Measurements from ENCODE around the gene PPARA. TPM values are rescaled to one million over a fixed set of nuclear protein-coding genes. Genes with fewer than 3 reads are reported as not detected.

PPARA gene
- total RNA-seq, 4 donors from 2014 or later = 18.7 to 53.8 (median 32.0) TPM

DNA sequence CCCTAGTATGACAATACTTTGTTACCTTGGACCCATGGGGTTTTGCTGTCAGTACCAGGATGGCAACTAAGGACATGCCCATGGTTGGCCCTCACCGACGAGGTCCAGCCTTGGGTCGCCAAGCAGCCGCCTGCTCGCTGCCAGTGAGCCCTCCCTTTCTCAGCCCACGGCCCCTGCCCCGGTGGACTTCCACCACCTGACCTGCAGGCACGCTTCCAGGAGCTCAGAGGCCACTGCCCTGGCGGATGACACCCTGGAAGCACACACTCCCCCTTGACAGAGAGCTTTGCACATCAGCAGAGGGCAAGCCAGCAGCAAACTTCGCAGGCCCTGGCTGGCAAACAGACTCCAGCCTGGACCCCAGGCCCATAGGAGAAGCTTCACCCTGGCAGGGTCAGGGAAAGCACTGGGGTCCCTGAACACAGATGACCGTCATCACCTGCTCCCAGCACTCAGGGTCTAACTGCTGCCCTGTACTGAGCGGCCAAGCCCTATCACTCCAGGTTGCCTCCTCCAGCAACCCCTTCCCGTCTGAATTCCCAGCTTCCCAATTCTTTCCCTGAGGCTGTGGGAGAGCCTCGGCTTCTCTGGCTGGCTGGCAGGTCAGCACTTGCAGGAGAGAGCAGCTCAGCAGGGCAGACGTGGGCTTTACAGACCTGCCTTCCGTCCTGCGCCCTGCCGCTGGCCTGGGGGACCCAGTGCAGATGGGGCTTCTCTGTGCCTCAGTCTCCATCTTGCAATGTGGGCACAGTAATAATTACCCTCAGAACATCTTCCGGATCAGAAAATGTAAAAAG is 2.7 kb upstream of the PPARA start:
- no peak for DNase-seq (ENCODE audit: low spot score in 2 of 2)
- TF ChIP-seq, protein P1, sequence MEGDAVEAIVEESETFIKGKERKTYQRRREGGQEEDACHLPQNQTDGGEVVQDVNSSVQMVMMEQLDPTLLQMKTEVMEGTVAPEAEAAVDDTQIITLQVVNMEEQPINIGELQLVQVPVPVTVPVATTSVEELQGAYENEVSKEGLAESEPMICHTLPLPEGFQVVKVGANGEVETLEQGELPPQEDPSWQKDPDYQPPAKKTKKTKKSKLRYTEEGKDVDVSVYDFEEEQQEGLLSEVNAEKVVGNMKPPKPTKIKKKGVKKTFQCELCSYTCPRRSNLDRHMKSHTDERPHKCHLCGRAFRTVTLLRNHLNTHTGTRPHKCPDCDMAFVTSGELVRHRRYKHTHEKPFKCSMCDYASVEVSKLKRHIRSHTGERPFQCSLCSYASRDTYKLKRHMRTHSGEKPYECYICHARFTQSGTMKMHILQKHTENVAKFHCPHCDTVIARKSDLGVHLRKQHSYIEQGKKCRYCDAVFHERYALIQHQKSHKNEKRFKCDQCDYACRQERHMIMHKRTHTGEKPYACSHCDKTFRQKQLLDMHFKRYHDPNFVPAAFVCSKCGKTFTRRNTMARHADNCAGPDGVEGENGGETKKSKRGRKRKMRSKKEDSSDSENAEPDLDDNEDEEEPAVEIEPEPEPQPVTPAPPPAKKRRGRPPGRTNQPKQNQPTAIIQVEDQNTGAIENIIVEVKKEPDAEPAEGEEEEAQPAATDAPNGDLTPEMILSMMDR (IDR thresholded peaks at IDR 0.05) = no peak
- TF ChIP-seq POLR2A (IDR thresholded peaks at IDR 0.05) (no peak), EP300 (IDR thresholded peaks at IDR 0.05) (no peak), POLR2AphosphoS5 (IDR thresholded peaks at IDR 0.05) (no peak)
- H3K27ac ChIP-seq = peak overlapping the region; percentile 89
- H3K9me3 ChIP-seq = no peaks in the 10 kb centered on the region
- no peak overlapping the region for H3K4me3 ChIP-seq
- H3K4me1 ChIP-seq = peaks cover 54% of the 10 kb centered on the region
- H3K36me3 ChIP-seq = no peaks in the 10 kb centered on the region
- 44% methylated on average over 12 of the region's 19 CpGs for WGBS
- H3K27me3 ChIP-seq = no peaks in the 10 kb centered on the region

DNA sequence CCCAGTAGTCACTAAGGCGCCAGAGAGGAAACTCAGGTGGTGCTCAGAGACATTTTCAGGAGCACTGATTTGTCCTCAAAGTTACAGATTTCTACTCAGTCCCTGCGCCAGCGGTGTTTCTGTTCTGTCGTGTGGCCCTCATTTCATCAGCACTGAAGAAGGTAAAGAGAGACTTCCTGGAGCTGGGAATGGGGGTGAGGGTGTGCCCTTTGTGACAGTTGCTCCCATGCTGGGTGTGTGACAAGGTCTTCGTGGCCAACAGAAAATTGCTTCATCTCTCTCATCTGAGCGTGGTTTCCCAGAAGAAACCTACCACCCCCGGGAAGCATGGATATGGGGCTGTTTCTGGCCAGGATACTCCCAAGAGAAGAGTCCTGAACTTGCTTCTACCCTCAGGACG is 2.0 kb upstream of the PPARA start:
- H3K27ac ChIP-seq = peak overlapping the region; percentile 89
- peaks cover 51% of the 10 kb centered on the region for H3K4me1 ChIP-seq
- no peaks in the 10 kb centered on the region for H3K9me3 ChIP-seq
- TF ChIP-seq POLR2A (IDR thresholded peaks at IDR 0.05) = no peak
- TF ChIP-seq EP300 (IDR thresholded peaks at IDR 0.05) = no peak
- TF ChIP-seq POLR2AphosphoS5 (IDR thresholded peaks at IDR 0.05) = no peak
- TF ChIP-seq, protein P1 (IDR thresholded peaks at IDR 0.05) = no peak
- WGBS = 46% methylated on average over 8 of the region's 8 CpGs
- H3K4me3 ChIP-seq = no peak overlapping the region
- H3K36me3 ChIP-seq = peaks cover 3% of the 10 kb centered on the region
- no peak for DNase-seq (ENCODE audit: low spot score in 2 of 2)
- no peaks in the 10 kb centered on the region for H3K27me3 ChIP-seq

DNA sequence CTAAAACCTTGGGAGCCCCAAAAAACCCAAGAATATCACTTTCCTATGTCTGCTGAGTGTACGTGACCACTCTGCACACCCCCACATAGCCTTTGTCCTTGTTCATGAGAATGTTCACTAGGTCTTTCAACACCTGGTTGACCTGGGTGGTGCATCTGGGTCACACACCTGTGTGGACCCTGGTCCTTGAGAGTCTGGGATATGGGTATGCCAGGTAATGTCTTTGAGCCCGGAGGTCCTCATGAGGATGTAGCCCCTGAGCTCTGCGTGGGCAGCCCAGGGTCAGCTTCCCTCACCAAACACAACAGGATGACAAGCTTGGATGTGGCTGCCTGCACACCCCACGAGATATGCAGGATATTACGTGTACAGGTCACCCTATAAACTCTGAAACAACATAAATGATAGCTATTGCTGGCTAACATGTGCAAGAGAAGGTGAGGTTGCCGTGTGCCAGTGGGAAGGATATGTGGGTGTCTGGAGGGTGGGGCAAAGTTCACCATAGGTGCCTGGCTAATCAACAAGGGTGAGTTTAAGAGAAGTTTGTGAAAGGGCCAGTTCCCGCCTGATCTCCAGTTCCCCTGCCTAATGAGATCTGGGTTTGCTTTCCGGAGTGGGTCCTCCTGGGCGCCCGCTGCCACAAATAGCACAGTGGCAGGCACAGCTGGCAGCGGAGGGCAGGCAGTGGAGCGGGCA is 1.4 kb upstream of the PPARA start:
- H3K9me3 ChIP-seq = no peaks in the 10 kb centered on the region
- H3K36me3 ChIP-seq = peaks cover 6% of the 10 kb centered on the region
- DNase-seq (ENCODE audit: low spot score in 2 of 2) = no peak
- peaks cover 48% of the 10 kb centered on the region for H3K4me1 ChIP-seq
- H3K27ac ChIP-seq = peak overlapping the region; percentile 89
- H3K27me3 ChIP-seq = no peaks in the 10 kb centered on the region
- WGBS = 26% methylated on average over 12 of the region's 12 CpGs
- TF ChIP-seq POLR2AphosphoS5 (IDR thresholded peaks at IDR 0.05) = no peak
- TF ChIP-seq, protein P1 (IDR thresholded peaks at IDR 0.05) = no peak
- no peak for TF ChIP-seq EP300 (IDR thresholded peaks at IDR 0.05)
- no peak for TF ChIP-seq POLR2A (IDR thresholded peaks at IDR 0.05)
- H3K4me3 ChIP-seq = peak overlapping the region; percentile 78

DNA sequence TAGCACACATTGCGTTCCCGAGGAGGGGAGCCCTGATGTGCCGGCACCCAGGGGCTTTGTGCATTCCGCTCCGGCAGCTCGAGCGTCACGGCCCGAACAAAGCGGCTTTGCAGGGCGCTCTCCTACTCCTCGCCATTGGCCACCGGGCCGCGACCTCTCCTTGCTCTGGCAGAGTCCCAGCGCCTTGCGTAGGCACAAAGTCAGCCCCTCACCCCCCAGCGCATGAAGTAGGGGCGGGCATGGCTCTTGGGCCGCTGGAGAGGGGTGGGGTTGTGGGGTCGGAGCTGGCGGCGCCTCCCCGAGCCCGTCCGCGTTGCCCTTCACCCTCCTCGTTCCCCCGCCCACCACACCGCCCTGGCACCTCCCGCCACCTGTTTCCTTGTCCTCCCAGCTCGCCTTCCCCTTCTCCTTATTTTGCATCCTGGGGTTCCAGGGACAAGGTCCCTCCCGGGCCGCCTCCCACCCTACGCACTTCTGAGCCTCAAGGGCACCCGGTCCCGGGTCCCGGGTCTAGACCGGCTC is 753 bp upstream of the PPARA start:
- Histone ChIP-seq H3K4me1 (peaks cover 48% of the 10 kb centered on the region), H3K4me3 (peak overlapping the region; percentile 78), H3K27ac (peak overlapping the region; percentile 89), H3K36me3 (peaks cover 6% of the 10 kb centered on the region), H3K27me3 (no peaks in the 10 kb centered on the region), H3K9me3 (no peaks in the 10 kb centered on the region)
- peak in 1 of 2 donors; percentile 84 for DNase-seq (ENCODE audit: low spot score in 2 of 2)
- TF ChIP-seq EP300 (IDR thresholded peaks at IDR 0.05) (no peak), POLR2A (IDR thresholded peaks at IDR 0.05) (no peak), POLR2AphosphoS5 (IDR thresholded peaks at IDR 0.05) (no peak)
- TF ChIP-seq, protein P1 (IDR thresholded peaks at IDR 0.05) = no peak
- WGBS = 0% methylated on average over 13 of the region's 39 CpGs
